ENCODE results near the gene TMEM108.

The TMEM108 gene

GRCh38 chr3:133393204-133393603 lies 355.0 kb downstream of the TMEM108 start:
- no peak for ATAC-seq (ENCODE audit: insufficient read depth, low read depth)

GRCh38 chr3:133393691-133394474 lies 355.7 kb downstream of the TMEM108 start:
- Histone ChIP-seq H3K4me1 (ENCODE audit: insufficient read depth, low read length) (no peaks in the 10 kb centered on the region), H3K27ac (ENCODE audit: low read length) (no peak overlapping the region), H3K27me3 (ENCODE audit: insufficient read depth, low read length, poor library complexity) (no peaks in the 10 kb centered on the region)

More at GRCh38 chr3:133393204-133393603, 355.0 kb downstream of the TMEM108 start:
- no peak for DNase-seq
- H3K27ac ChIP-seq (ENCODE audit: low read length) = no peak overlapping the region
- no peak overlapping the region for H3K4me3 ChIP-seq (ENCODE audit: low read depth in 1 of 2, low read length in 2 of 2)
- no peaks in the 10 kb centered on the region for H3K9me3 ChIP-seq (ENCODE audit: insufficient read depth, low read length, severe bottlenecking)
- no peaks in the 10 kb centered on the region for H3K36me3 ChIP-seq (ENCODE audit: insufficient read depth, low read length)
- H3K9ac ChIP-seq (ENCODE audit: low read depth, low read length) = no peak overlapping the region
- no peaks in the 10 kb centered on the region for H4K20me1 ChIP-seq (ENCODE audit: insufficient read depth, low read length)
- H3K4me2 ChIP-seq (ENCODE audit: insufficient read depth, low read length) = no peak overlapping the region
- H3K79me2 ChIP-seq (ENCODE audit: insufficient read depth, low read length) = no peaks in the 10 kb centered on the region
- H3K27me3 ChIP-seq (ENCODE audit: insufficient read depth, low read length, poor library complexity) = peaks cover under 1% of the 10 kb centered on the region
- H3K4me1 ChIP-seq (ENCODE audit: insufficient read depth, low read length) = no peaks in the 10 kb centered on the region
- TF ChIP-seq CTCF (IDR thresholded peaks at IDR 0.05; ENCODE audit: borderline replicate concordance, extremely low read depth, low read length, poor library complexity, severe bottlenecking) (no peak), EZH2 (IDR thresholded peaks at IDR 0.05; ENCODE audit: borderline replicate concordance, low read depth, low read length, severe bottlenecking) (no peak)
- no peak overlapping the region for H2AFZ ChIP-seq (ENCODE audit: low read depth, low read length)

GRCh38 chr3:133394561-133395311 lies 356.5 kb downstream of the TMEM108 start:
- no peak overlapping the region for H3K4me2 ChIP-seq (ENCODE audit: insufficient read depth, low read length)
- no peak overlapping the region for H2AFZ ChIP-seq (ENCODE audit: low read depth, low read length)
- no peaks in the 10 kb centered on the region; the same call in 1 of the 2 replicates for H4K20me1 ChIP-seq (ENCODE audit: insufficient read depth, low read length)
- H3K9me3 ChIP-seq (ENCODE audit: insufficient read depth, low read length, severe bottlenecking) = no peaks in the 10 kb centered on the region
- H3K9ac ChIP-seq (ENCODE audit: low read depth, low read length) = no peak overlapping the region
- H3K36me3 ChIP-seq (ENCODE audit: insufficient read depth, low read length) = no peaks in the 10 kb centered on the region
- DNase-seq (no peak), ATAC-seq (ENCODE audit: insufficient read depth, low read depth) (no peak)
- H3K79me2 ChIP-seq (ENCODE audit: insufficient read depth, low read length) = no peaks in the 10 kb centered on the region
- TF ChIP-seq CTCF (IDR thresholded peaks at IDR 0.05; ENCODE audit: borderline replicate concordance, extremely low read depth, low read length, poor library complexity, severe bottlenecking) (no peak), EZH2 (IDR thresholded peaks at IDR 0.05; ENCODE audit: borderline replicate concordance, low read depth, low read length, severe bottlenecking) (no peak)
- no peak overlapping the region for H3K4me3 ChIP-seq (ENCODE audit: low read depth in 1 of 2, low read length in 2 of 2)
- no peak overlapping the region for H3K27ac ChIP-seq (ENCODE audit: low read length)
- no peaks in the 10 kb centered on the region for H3K27me3 ChIP-seq (ENCODE audit: insufficient read depth, low read length, poor library complexity)
- H3K4me1 ChIP-seq (ENCODE audit: insufficient read depth, low read length) = no peaks in the 10 kb centered on the region

More at GRCh38 chr3:133393691-133394474, 355.7 kb downstream of the TMEM108 start:
- Histone ChIP-seq H3K36me3 (ENCODE audit: insufficient read depth, low read length) (no peaks in the 10 kb centered on the region), H3K79me2 (ENCODE audit: insufficient read depth, low read length) (no peaks in the 10 kb centered on the region), H3K9ac (ENCODE audit: low read depth, low read length) (no peak overlapping the region), H2AFZ (ENCODE audit: low read depth, low read length) (no peak overlapping the region), H3K4me3 (ENCODE audit: low read depth in 1 of 2, low read length in 2 of 2) (no peak overlapping the region), H3K4me2 (ENCODE audit: insufficient read depth, low read length) (no peak overlapping the region), H3K9me3 (ENCODE audit: insufficient read depth, low read length, severe bottlenecking) (no peaks in the 10 kb centered on the region), H4K20me1 (ENCODE audit: insufficient read depth, low read length) (no peaks in the 10 kb centered on the region)
- ATAC-seq (ENCODE audit: insufficient read depth, low read depth) (no peak), DNase-seq (no peak)
- TF ChIP-seq CTCF (IDR thresholded peaks at IDR 0.05; ENCODE audit: borderline replicate concordance, extremely low read depth, low read length, poor library complexity, severe bottlenecking) (no peak), EZH2 (IDR thresholded peaks at IDR 0.05; ENCODE audit: borderline replicate concordance, low read depth, low read length, severe bottlenecking) (no peak)

All from DND-41 (cell line).